ENCODE results near the gene ZNF750.

GRCh38 chr17:82869536-82869935 lies 29.7 kb upstream of the ZNF750 start:
- TF ChIP-seq POLR2A (IDR thresholded peaks at IDR 0.05) (no peak), POLR2AphosphoS5 (IDR thresholded peaks at IDR 0.05) (no peak)
